Panc1 (cell line): ENCODE measurements around the gene PDHA2.

ENCODE experiments used
- CTCF ChIP-seq: fragments of 450-650 bp; IDR thresholded peaks from 2 replicates; pipeline ENCODE4 v1.5.1; 2017; ENCODE audit warnings: mild to moderate bottlenecking
- SIN3A ChIP-seq: IDR thresholded peaks from 2 replicates; pipeline ENCODE4 v1.6.1; 2012; ENCODE audit warnings: low read depth, mild to moderate bottlenecking, low read length, moderate library complexity, borderline replicate concordance; ENCODE audit not compliant: insufficient read depth
- TCF7L2 ChIP-seq: IDR thresholded peaks from 2 replicates; pipeline ENCODE4 v1.6.1; 2011; ENCODE audit warnings: mild to moderate bottlenecking, low read depth, low read length, inconsistent platforms

GRCh38 chr4:95821867-95822266, 18.0 kb upstream of the PDHA2 start:
- TF ChIP-seq CTCF (no peak), TCF7L2 (no peak), SIN3A (no peak)
